MM.1S (cell line): ENCODE results near the gene SDCCAG8.

Source experiments
- DNase-seq: peaks from one replicate; pipeline ENCODE4 v3.0.0-alpha.2; 2015
- H2AFZ ChIP-seq: fragments of 300-600 bp; sonication (generic); 2 replicates; pipeline ENCODE4 v1.6.0; 2016; ENCODE audit warnings: antibody characterized with exemption, low read length
- H3F3A ChIP-seq: fragments of 300-600 bp; sonication (generic); 2 replicates; pipeline ENCODE4 v1.6.1; 2016; ENCODE audit warnings: mild to moderate bottlenecking, antibody characterized with exemption, low read length, moderate library complexity, mixed read lengths; ENCODE audit not compliant: insufficient read depth
- H3K27ac ChIP-seq: fragments of 300-600 bp; sonication (generic); 2 replicates; pipeline ENCODE4 v1.5.1; 2016; ENCODE audit warnings: mild to moderate bottlenecking, low read length
- H3K27me3 ChIP-seq: fragments of 300-600 bp; sonication (generic); replicated peaks from 2 replicates; pipeline ENCODE4 v1.6.0; 2016; ENCODE audit warnings: low read length; ENCODE audit not compliant: insufficient read depth
- H3K36me3 ChIP-seq: fragments of 300-600 bp; sonication (generic); replicated peaks from 2 replicates; pipeline ENCODE4 v1.6.1; 2016; ENCODE audit warnings: mild to moderate bottlenecking, low read length, mixed read lengths; ENCODE audit not compliant: insufficient read depth
- H3K4me1 ChIP-seq: fragments of 300-600 bp; sonication (generic); 2 replicates; pipeline ENCODE4 v1.6.1; 2016; ENCODE audit warnings: low read length, mixed read lengths
- H3K4me2 ChIP-seq: fragments of 300-600 bp; sonication (generic); 2 replicates; pipeline ENCODE4 v1.6.0; 2016; ENCODE audit warnings: low read depth, low read length
- H3K4me3 ChIP-seq: fragments of 300-600 bp; sonication (generic); 2 replicates; pipeline ENCODE4 v1.5.1; 2016; ENCODE audit warnings: low read length, mixed read lengths
- H3K79me2 ChIP-seq: fragments of 300-600 bp; sonication (generic); 2 replicates; pipeline ENCODE4 v1.6.1; 2016; ENCODE audit warnings: mixed run types, low read length, mixed read lengths
- H3K9ac ChIP-seq: fragments of 300-600 bp; sonication (generic); 2 replicates; pipeline ENCODE4 v1.6.1; 2016; ENCODE audit warnings: low read length, mixed read lengths
- H3K9me2 ChIP-seq: fragments of 300-600 bp; sonication (generic); replicated peaks from 2 replicates; pipeline ENCODE4 v1.6.1; 2016; ENCODE audit warnings: mild to moderate bottlenecking, low read length, mixed read lengths; ENCODE audit not compliant: insufficient read depth
- H3K9me3 ChIP-seq: fragments of 300-600 bp; sonication (generic); replicated peaks from 2 replicates; pipeline ENCODE4 v1.6.1; 2016; ENCODE audit warnings: mild to moderate bottlenecking, low read length, mixed read lengths; ENCODE audit not compliant: insufficient read depth
- H4K20me1 ChIP-seq: fragments of 300-600 bp; sonication (generic); 2 replicates; pipeline ENCODE4 v1.6.1; 2016; ENCODE audit warnings: mild to moderate bottlenecking, low read length, moderate library complexity, mixed read lengths; ENCODE audit not compliant: insufficient read depth
- EZH2 ChIP-seq: fragments of 300-600 bp; sonication (generic); optimal IDR thresholded peaks from 2 replicates; pipeline ENCODE3; 2017; ENCODE audit warnings: low read depth, mild to moderate bottlenecking, antibody characterized with exemption, low read length, mixed read lengths
- EZH2phosphoT487 ChIP-seq: fragments of 300-600 bp; sonication (generic); IDR thresholded peaks from 2 replicates; pipeline ENCODE4 v1.6.1; 2018; ENCODE audit warnings: antibody characterized with exemption, low read length
- TF ChIP-seq, protein P1 (sequence below): fragments of 300-600 bp; sonication (generic); IDR thresholded peaks from 2 replicates; pipeline ENCODE4 v1.5.1; 2016; ENCODE audit warnings: antibody characterized with exemption, low read length, mixed read lengths

The SDCCAG8 gene

DNA sequence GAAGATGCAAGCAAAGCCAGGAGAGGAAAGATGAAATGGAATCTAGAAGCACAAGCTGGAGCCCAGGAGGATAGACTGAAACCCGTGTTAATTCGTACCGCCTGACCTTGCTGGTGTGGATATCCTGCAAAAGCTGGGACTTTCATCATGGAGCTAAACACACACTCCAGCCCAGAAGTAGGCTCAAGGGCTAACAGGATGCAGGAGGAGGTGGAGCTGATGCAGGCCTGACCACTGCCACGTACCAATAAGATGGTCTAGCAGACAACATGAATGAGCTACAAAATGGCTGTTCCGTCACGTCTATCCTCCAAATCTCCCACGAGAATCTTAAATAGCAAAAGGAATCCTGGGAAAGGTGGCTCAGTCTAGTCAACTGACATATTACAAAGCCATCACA is 270.3 kb downstream of the SDCCAG8 start:
- Histone ChIP-seq H3K27ac (no peak overlapping the region), H3K4me2 (no peak overlapping the region), H3K4me1 (no peaks in the 10 kb centered on the region), H3K27me3 (no peaks in the 10 kb centered on the region), H4K20me1 (no peaks in the 10 kb centered on the region), H3K36me3 (no peaks in the 10 kb centered on the region), H3K9me3 (no peaks in the 10 kb centered on the region), H3F3A (no peaks in the 10 kb centered on the region), H3K4me3 (no peak overlapping the region), H2AFZ (no peak overlapping the region), H3K9ac (no peak overlapping the region), H3K79me2 (no peaks in the 10 kb centered on the region), H3K9me2 (no peaks in the 10 kb centered on the region)
- TF ChIP-seq, protein P1, sequence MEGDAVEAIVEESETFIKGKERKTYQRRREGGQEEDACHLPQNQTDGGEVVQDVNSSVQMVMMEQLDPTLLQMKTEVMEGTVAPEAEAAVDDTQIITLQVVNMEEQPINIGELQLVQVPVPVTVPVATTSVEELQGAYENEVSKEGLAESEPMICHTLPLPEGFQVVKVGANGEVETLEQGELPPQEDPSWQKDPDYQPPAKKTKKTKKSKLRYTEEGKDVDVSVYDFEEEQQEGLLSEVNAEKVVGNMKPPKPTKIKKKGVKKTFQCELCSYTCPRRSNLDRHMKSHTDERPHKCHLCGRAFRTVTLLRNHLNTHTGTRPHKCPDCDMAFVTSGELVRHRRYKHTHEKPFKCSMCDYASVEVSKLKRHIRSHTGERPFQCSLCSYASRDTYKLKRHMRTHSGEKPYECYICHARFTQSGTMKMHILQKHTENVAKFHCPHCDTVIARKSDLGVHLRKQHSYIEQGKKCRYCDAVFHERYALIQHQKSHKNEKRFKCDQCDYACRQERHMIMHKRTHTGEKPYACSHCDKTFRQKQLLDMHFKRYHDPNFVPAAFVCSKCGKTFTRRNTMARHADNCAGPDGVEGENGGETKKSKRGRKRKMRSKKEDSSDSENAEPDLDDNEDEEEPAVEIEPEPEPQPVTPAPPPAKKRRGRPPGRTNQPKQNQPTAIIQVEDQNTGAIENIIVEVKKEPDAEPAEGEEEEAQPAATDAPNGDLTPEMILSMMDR: no peak
- TF ChIP-seq EZH2: no peak
- no peak for DNase-seq

- TF ChIP-seq EZH2phosphoT487: no peak
- TF ChIP-seq, protein P1: no peak
- TF ChIP-seq EZH2: no peak
- Histone ChIP-seq H3K9ac (no peak overlapping the region), H3K36me3 (no peaks in the 10 kb centered on the region), H2AFZ (no peak overlapping the region), H3K27ac (no peak overlapping the region), H3K27me3 (no peaks in the 10 kb centered on the region), H3K9me2 (no peaks in the 10 kb centered on the region), H3K9me3 (no peaks in the 10 kb centered on the region), H4K20me1 (no peaks in the 10 kb centered on the region), H3F3A (no peaks in the 10 kb centered on the region), H3K4me2 (no peak overlapping the region), H3K4me3 (no peak overlapping the region), H3K4me1 (no peaks in the 10 kb centered on the region), H3K79me2 (no peaks in the 10 kb centered on the region)
- DNase-seq: no peak
These were observed 272.7 kb downstream of the SDCCAG8 start for GRCh38 chr1:243528459-243529121.

DNA sequence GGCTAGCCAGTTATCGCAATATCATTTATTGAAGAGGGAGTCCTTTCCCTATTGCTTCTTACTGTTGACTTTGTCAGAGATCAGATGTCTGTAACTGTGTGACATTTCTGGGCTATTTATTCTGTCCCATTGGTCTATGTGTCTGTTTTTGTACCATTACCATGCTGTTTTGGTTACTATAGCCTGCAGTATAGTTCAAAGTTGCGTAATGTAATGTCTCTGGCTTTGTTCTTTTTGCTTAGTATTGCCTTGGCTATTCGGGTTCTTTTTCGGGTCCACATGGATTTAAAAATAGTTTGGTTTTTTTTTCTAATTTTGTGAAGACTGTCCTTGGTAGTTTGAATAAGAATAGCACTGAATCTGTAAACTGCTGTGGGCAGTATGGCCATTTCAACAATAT is 273.7 kb downstream of the SDCCAG8 start:
- Histone ChIP-seq H3K27me3 (no peaks in the 10 kb centered on the region), H3F3A (no peaks in the 10 kb centered on the region), H3K4me3 (no peak overlapping the region), H2AFZ (no peak overlapping the region), H3K9me2 (no peaks in the 10 kb centered on the region), H3K27ac (no peak overlapping the region), H3K4me1 (no peaks in the 10 kb centered on the region), H3K36me3 (no peaks in the 10 kb centered on the region), H3K79me2 (no peaks in the 10 kb centered on the region), H4K20me1 (no peaks in the 10 kb centered on the region), H3K9me3 (no peaks in the 10 kb centered on the region), H3K9ac (no peak overlapping the region), H3K4me2 (no peak overlapping the region)
- TF ChIP-seq EZH2: no peak
- TF ChIP-seq EZH2phosphoT487: no peak
- TF ChIP-seq, protein P1: no peak
- no peak for DNase-seq
